PC-9 (cell line): ENCODE data around the gene ZNF785. TPM values are rescaled to one million over a fixed set of nuclear protein-coding genes. Genes with fewer than 3 reads are reported as not detected.

Source experiments
- BruUV-seq: library from RNA; stranded (reverse); fragments of 400-500 nt; replicated peaks from 2 replicates; lab custom pipeline; 2021; lab: Mats Ljungman, UMichigan
- CTCF ChIA-PET: fragments of 300-600 bp; sonication (Branson Sonifier 250); formaldehyde crosslinking; loops from one replicate; lab custom pipeline; 2022; ENCODE audit warnings: antibody characterized with exemption; lab: Charles Lee
- POLR2A ChIA-PET: fragments of 300-600 bp; sonication (Branson Sonifier 250); formaldehyde crosslinking; loops from one replicate; lab custom pipeline; 2022; ENCODE audit warnings: antibody characterized with exemption; ENCODE audit not compliant: unreplicated experiment; lab: Charles Lee
- DNase-seq, 2 experiments: peaks; one replicate each; pipeline versions ENCODE4 v3.0.0 to v3.0.0-alpha.2; 2015 to 2022; ENCODE audit warnings: mixed read lengths in 1 of 2
- H2AFZ ChIP-seq: fragments of 200-600 bp; sonication (generic); 2 replicates; pipeline ENCODE4 v1.8.1; 2017; ENCODE audit warnings: antibody characterized with exemption
- H3F3A ChIP-seq: fragments of 200-600 bp; sonication (generic); 2 replicates; pipeline ENCODE4 v1.8.1; 2017; ENCODE audit warnings: antibody characterized with exemption, mild to moderate bottlenecking, low read depth; ENCODE audit not compliant: insufficient read depth
- H3K27ac ChIP-seq: fragments of 200-600 bp; sonication (generic); 2 replicates; pipeline ENCODE4 v1.6.1; 2016; ENCODE audit warnings: mixed run types
- H3K27me3 ChIP-seq: fragments of 200-600 bp; sonication (generic); 2 replicates; pipeline ENCODE4 v1.6.1; 2016; ENCODE audit warnings: low read depth, mixed run types; ENCODE audit not compliant: insufficient read depth
- H3K36me3 ChIP-seq: fragments of 200-600 bp; sonication (generic); 2 replicates; pipeline ENCODE4 v1.6.1; 2016; ENCODE audit warnings: low read depth, mixed run types
- H3K4me1 ChIP-seq: fragments of 200-600 bp; sonication (generic); replicated peaks from 2 replicates; pipeline ENCODE4 v1.6.1; 2016; ENCODE audit warnings: mixed run types; ENCODE audit not compliant: insufficient read depth
- H3K4me2 ChIP-seq: fragments of 200-600 bp; sonication (generic); 2 replicates; pipeline ENCODE4 v1.6.1; 2017; ENCODE audit warnings: mixed run types
- H3K4me3 ChIP-seq: fragments of 200-600 bp; sonication (generic); 2 replicates; pipeline ENCODE4 v1.6.1; 2016; ENCODE audit warnings: mixed run types
- H3K79me2 ChIP-seq: fragments of 200-600 bp; sonication (generic); 2 replicates; pipeline ENCODE4 v1.6.1; 2017; ENCODE audit warnings: low read depth, mixed run types
- H3K9me2 ChIP-seq: fragments of 200-600 bp; sonication (generic); 2 replicates; pipeline ENCODE4 v1.8.1; 2017; ENCODE audit warnings: mild to moderate bottlenecking; ENCODE audit not compliant: insufficient read depth
- H3K9me3 ChIP-seq: fragments of 200-600 bp; sonication (generic); 2 replicates; pipeline ENCODE4 v1.8.1; 2016; ENCODE audit warnings: low read depth; ENCODE audit not compliant: insufficient read depth
- H4K20me1 ChIP-seq: fragments of 200-600 bp; sonication (generic); 2 replicates; pipeline ENCODE4 v1.8.1; 2017; ENCODE audit not compliant: insufficient read depth
- EZH2 ChIP-seq: fragments of 200-600 bp; sonication (generic); IDR thresholded peaks from 2 replicates; pipeline ENCODE4 v1.8.0; 2017; ENCODE audit warnings: antibody characterized with exemption, low read depth
- intact Hi-C: fragments of 100-400 bp; cut with micrococcal nuclease; formaldehyde crosslinking; loops from one replicate; pipeline ENCODE4 v1.10.0; 2022; ENCODE audit not compliant: unreplicated experiment
- total RNA-seq: library from RNA; stranded (reverse); gene quantifications from 2 replicates; pipeline ENCODE4 v1.2.3, GENCODE V29; 2021
- TF ChIP-seq, protein P1 (sequence below): fragments of 200-600 bp; sonication (generic); conservative IDR thresholded peaks from 2 replicates; pipeline ENCODE4 v1.6.1; 2017; ENCODE audit warnings: mixed run types, antibody characterized with exemption, mild to moderate bottlenecking, moderate library complexity

Gene ZNF785
- total RNA-seq, 1 experiment from 2014 or later, result 30.9 TPM

DNA sequence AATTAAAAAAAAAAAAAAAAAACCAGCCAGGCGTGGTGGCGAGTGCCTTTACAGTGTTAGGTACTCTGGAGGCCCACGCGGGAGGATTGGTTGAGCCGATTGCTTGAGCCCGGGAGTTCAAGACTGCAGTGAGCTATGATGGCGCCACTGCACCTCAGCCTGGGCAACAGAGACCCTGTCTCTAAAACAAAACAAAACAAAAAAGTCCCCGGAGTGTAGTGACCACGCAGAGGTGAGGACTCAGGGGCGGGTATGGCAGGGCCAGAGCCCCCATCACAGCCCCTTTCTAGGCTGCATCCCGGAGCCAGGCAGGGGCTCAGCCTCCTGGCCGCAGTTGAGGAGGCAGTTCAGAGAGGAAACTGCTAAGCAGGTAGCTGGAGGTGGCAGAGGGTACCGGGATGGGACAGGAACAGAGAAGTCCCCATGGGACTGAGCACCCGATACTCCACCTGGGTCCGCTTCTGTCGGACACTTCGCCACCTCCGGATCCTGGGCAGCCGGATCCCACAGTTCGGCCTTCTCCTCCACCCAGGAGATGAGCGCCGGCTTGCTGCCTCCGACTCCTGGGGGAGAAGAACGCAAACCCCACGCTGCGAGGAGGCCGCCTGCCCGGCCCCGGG lies 51.6 kb downstream of the ZNF785 start:
- H3K9me2 ChIP-seq, result no peaks in the 10 kb centered on the region
- peak overlapping the region; percentile 90 for H3K4me2 ChIP-seq
- CTCF ChIA-PET, result interaction anchor here (1.1 to 3.1 kb wide), 3 partner anchors 24 to 104 kb away, joined by 3 to 25 read pairs (median 20); partner anchors contain the start of genes DCTPP1, ZNF689 and ZNF764
- no peak for TF ChIP-seq EZH2
- TF ChIP-seq, protein P1, sequence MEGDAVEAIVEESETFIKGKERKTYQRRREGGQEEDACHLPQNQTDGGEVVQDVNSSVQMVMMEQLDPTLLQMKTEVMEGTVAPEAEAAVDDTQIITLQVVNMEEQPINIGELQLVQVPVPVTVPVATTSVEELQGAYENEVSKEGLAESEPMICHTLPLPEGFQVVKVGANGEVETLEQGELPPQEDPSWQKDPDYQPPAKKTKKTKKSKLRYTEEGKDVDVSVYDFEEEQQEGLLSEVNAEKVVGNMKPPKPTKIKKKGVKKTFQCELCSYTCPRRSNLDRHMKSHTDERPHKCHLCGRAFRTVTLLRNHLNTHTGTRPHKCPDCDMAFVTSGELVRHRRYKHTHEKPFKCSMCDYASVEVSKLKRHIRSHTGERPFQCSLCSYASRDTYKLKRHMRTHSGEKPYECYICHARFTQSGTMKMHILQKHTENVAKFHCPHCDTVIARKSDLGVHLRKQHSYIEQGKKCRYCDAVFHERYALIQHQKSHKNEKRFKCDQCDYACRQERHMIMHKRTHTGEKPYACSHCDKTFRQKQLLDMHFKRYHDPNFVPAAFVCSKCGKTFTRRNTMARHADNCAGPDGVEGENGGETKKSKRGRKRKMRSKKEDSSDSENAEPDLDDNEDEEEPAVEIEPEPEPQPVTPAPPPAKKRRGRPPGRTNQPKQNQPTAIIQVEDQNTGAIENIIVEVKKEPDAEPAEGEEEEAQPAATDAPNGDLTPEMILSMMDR, result no peak
- no peaks in the 10 kb centered on the region for H4K20me1 ChIP-seq
- H3K79me2 ChIP-seq, result peaks cover 53% of the 10 kb centered on the region
- peaks cover 22% of the 10 kb centered on the region for H3F3A ChIP-seq
- H3K27ac ChIP-seq, result peak overlapping the region; percentile 57
- H2AFZ ChIP-seq, result peak overlapping the region; percentile 92
- H3K4me3 ChIP-seq, result peak overlapping the region; percentile 73
- H3K27me3 ChIP-seq, result no peaks in the 10 kb centered on the region
- intact Hi-C loops, result loop anchor here (1.0 to 2.0 kb wide), 2 partner anchors 24 to 101 kb away; partner anchors contain the start of gene ZNF764
- POLR2A ChIA-PET, result interaction anchor here (0.6 to 3.2 kb wide), 3 partner anchors 21 to 54 kb away, joined by 3 to 21 read pairs (median 7); partner anchors contain the start of gene ZNF764
- peaks cover 31% of the 10 kb centered on the region for H3K4me1 ChIP-seq
- H3K36me3 ChIP-seq, result 0 out of 2 replicates have a peak, but pooled peaks cover 13% of the 10 kb centered on the region
- H3K9me3 ChIP-seq, result no peaks in the 10 kb centered on the region
- BruUV-seq, result no TSS peak
- no peak for DNase-seq

DNA sequence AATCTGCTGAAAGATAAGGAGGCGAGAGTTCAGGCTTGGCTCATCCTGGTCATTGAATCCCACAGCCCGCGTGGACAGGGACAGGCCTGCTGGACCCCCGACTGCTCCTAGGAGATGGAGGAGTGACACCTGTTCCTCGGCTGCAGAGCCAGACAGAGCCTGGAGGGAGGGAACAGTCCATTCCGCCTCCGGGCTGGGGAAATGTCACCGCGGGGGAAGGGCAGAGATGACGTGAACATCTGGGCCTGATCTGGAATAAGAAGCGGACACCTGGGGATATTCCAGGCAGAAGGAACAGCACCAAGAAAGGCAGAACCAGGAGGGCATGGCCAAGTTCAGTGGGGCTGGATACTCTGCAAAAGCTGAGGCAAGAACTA lies 52.4 kb downstream of the ZNF785 start:
- intact Hi-C loops, result no loop called here
- ChIA-PET CTCF (interaction anchor here (3.1 kb wide), 1 partner anchor 25 kb away, joined by 25 read pairs; the partner anchor contains the start of gene ZNF764), POLR2A (interaction anchor here (0.6 kb wide), 2 partner anchors 55 to 101 kb away, joined by 3 to 7 read pairs; no protein-coding TSS in a partner anchor)
- no peak overlapping the region for H3K27ac ChIP-seq
- H3K36me3 ChIP-seq, result 0 out of 2 replicates have a peak, but pooled peaks cover 13% of the 10 kb centered on the region
- peaks cover 39% of the 10 kb centered on the region for H3K4me1 ChIP-seq
- H3K27me3 ChIP-seq, result no peaks in the 10 kb centered on the region
- peaks cover 53% of the 10 kb centered on the region for H3K79me2 ChIP-seq
- no peaks in the 10 kb centered on the region for H3K9me2 ChIP-seq
- no TSS peak for BruUV-seq
- DNase-seq, result no peak
- H2AFZ ChIP-seq, result no peak overlapping the region
- H3F3A ChIP-seq, result peaks cover 30% of the 10 kb centered on the region
- no peak for TF ChIP-seq EZH2
- TF ChIP-seq, protein P1, result no peak
- H3K9me3 ChIP-seq, result no peaks in the 10 kb centered on the region
- H4K20me1 ChIP-seq, result no peaks in the 10 kb centered on the region
- peak overlapping the region; percentile 90 for H3K4me2 ChIP-seq
- H3K4me3 ChIP-seq, result peak overlapping the region; percentile 73; the same call in 1 of the 2 replicates

DNA sequence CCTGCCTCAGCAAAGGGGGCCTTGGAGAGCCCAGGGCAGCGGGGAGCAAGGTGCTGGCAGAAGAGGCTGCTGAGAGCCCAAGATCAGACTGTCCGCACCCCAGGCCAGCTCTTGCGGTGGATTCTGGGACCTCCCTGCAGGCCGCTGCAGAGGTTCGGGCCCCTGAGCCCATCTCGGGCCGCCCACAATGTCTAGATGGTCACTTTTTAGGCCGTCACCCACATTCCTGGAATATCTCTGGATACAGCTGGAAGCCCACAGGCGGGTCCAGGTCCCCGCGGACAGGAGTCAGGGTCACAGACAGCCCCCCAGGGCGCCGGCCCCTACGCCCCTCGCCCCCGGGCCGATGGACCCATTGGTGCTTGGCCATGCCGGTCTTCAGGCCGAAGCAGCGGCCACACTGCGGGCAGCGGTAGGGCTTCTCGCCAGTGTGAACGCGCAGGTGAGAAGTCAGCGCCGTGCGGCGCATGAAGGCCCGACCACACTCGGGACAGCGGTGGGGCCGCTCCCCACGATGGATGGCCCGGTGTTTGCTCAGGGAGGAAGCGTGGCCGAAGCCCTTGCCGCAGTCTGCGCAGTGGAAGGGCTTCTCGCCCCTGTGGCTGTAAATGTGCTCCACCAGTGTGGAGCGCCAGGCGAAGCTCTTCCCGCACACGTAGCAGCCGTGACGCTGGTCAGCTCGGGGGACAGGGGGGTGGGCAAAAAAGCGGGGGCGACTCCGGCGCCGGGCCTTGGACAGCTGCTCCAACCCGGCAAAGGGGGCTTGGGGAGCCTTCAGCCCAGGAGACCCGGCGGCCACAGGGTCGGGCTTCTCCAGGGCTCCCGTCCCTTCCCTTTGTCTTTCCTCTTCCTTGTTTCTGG lies 53.0 kb downstream of the ZNF785 start:
- Histone ChIP-seq H3K27ac (no peak overlapping the region), H3K79me2 (peaks cover 53% of the 10 kb centered on the region), H4K20me1 (no peaks in the 10 kb centered on the region), H3K4me2 (no peak overlapping the region), H2AFZ (no peak overlapping the region), H3K9me2 (no peaks in the 10 kb centered on the region), H3K27me3 (no peaks in the 10 kb centered on the region), H3K36me3 (0 out of 2 replicates have a peak, but pooled peaks cover 13% of the 10 kb centered on the region), H3F3A (peaks cover 36% of the 10 kb centered on the region), H3K4me3 (no peak overlapping the region), H3K9me3 (no peaks in the 10 kb centered on the region), H3K4me1 (peaks cover 43% of the 10 kb centered on the region)
- ChIA-PET POLR2A (interaction anchor here (0.6 kb wide), 2 partner anchors 56 to 101 kb away, joined by 3 to 12 read pairs; no protein-coding TSS in a partner anchor), CTCF (interaction anchor here (0.7 kb wide), 1 partner anchor 76 kb away, joined by 3 read pairs; no protein-coding TSS in a partner anchor)
- intact Hi-C loops, result no loop called here
- BruUV-seq, result no TSS peak
- no peak for DNase-seq
- TF ChIP-seq EZH2, result no peak
- TF ChIP-seq, protein P1, result no peak
